ENCODE data around the gene C3orf49.

DNA sequence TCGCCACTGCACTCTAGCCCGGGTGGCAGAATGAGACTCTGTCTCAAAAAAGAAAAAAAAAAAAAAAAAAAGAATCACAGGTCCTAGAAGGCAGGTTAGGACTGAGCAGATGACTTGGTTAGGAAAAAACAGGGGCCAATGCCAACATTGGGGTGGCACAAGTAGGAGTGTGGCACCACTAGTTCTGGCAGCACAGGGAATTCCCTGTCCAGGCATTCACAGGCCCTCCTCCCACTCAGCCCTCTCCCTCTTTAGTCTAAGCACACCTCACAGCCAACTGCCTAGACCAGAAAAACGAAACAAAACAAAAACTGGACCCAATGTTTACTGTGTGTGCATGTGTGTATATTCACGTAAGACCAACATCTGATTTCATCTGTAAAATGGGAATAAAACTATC lies 34.0 kb downstream of the C3orf49 start:
- TF ChIP-seq EP300 (IDR thresholded peaks at IDR 0.05; ENCODE audit: borderline replicate concordance) (no peak), RAD21 (IDR thresholded peaks at IDR 0.05; ENCODE audit: low read depth) (no peak), YY1 (IDR thresholded peaks at IDR 0.05; ENCODE audit: low read depth) (no peak), EGR1 (IDR thresholded peaks at IDR 0.05) (no peak), CREB1 (IDR thresholded peaks at IDR 0.05; ENCODE audit: low read depth) (no peak), FOXM1 (IDR thresholded peaks at IDR 0.05; ENCODE audit: borderline replicate concordance, low read depth) (no peak)
- TF ChIP-seq, protein P1, sequence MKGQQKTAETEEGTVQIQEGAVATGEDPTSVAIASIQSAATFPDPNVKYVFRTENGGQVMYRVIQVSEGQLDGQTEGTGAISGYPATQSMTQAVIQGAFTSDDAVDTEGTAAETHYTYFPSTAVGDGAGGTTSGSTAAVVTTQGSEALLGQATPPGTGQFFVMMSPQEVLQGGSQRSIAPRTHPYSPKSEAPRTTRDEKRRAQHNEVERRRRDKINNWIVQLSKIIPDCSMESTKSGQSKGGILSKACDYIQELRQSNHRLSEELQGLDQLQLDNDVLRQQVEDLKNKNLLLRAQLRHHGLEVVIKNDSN (IDR thresholded peaks at IDR 0.05) = no peak
- TF ChIP-seq, protein P2, sequence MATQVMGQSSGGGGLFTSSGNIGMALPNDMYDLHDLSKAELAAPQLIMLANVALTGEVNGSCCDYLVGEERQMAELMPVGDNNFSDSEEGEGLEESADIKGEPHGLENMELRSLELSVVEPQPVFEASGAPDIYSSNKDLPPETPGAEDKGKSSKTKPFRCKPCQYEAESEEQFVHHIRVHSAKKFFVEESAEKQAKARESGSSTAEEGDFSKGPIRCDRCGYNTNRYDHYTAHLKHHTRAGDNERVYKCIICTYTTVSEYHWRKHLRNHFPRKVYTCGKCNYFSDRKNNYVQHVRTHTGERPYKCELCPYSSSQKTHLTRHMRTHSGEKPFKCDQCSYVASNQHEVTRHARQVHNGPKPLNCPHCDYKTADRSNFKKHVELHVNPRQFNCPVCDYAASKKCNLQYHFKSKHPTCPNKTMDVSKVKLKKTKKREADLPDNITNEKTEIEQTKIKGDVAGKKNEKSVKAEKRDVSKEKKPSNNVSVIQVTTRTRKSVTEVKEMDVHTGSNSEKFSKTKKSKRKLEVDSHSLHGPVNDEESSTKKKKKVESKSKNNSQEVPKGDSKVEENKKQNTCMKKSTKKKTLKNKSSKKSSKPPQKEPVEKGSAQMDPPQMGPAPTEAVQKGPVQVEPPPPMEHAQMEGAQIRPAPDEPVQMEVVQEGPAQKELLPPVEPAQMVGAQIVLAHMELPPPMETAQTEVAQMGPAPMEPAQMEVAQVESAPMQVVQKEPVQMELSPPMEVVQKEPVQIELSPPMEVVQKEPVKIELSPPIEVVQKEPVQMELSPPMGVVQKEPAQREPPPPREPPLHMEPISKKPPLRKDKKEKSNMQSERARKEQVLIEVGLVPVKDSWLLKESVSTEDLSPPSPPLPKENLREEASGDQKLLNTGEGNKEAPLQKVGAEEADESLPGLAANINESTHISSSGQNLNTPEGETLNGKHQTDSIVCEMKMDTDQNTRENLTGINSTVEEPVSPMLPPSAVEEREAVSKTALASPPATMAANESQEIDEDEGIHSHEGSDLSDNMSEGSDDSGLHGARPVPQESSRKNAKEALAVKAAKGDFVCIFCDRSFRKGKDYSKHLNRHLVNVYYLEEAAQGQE (IDR thresholded peaks at IDR 0.05; ENCODE audit: low read depth) = no peak

Data from Ishikawa (cell line).